ENCODE measurements around the gene CAMTA1.

The CAMTA1 gene

GRCh38 chr1:7655354-7655753 is 870.1 kb downstream of the CAMTA1 start:
- H3K4me2 ChIP-seq (ENCODE audit: insufficient read depth, low read length): no peak overlapping the region
- no peak overlapping the region for H2AFZ ChIP-seq (ENCODE audit: low read depth, low read length)
- no peak overlapping the region for H3K27ac ChIP-seq (ENCODE audit: low read length)
- H3K36me3 ChIP-seq (ENCODE audit: insufficient read depth, low read length): no peaks in the 10 kb centered on the region
- no peak overlapping the region for H3K9ac ChIP-seq (ENCODE audit: low read depth, low read length)
- H3K9me3 ChIP-seq (ENCODE audit: insufficient read depth, low read length, severe bottlenecking): no peaks in the 10 kb centered on the region
- no peaks in the 10 kb centered on the region; the same call in 1 of the 2 replicates for H4K20me1 ChIP-seq (ENCODE audit: insufficient read depth, low read length)
- ATAC-seq (ENCODE audit: insufficient read depth, low read depth) (no peak), DNase-seq (no peak)
- no peaks in the 10 kb centered on the region for H3K27me3 ChIP-seq (ENCODE audit: insufficient read depth, low read length, poor library complexity)
- no peak overlapping the region for H3K4me3 ChIP-seq (ENCODE audit: low read depth in 1 of 2, low read length in 2 of 2)
- no peaks in the 10 kb centered on the region for H3K79me2 ChIP-seq (ENCODE audit: insufficient read depth, low read length)
- TF ChIP-seq CTCF (IDR thresholded peaks at IDR 0.05; ENCODE audit: borderline replicate concordance, extremely low read depth, low read length, poor library complexity, severe bottlenecking): no peak
- no peak for TF ChIP-seq EZH2 (IDR thresholded peaks at IDR 0.05; ENCODE audit: borderline replicate concordance, low read depth, low read length, severe bottlenecking)
- H3K4me1 ChIP-seq (ENCODE audit: insufficient read depth, low read length): no peaks in the 10 kb centered on the region

- Histone ChIP-seq H3K9me3 (ENCODE audit: insufficient read depth, low read length, severe bottlenecking) (no peaks in the 10 kb centered on the region), H3K79me2 (ENCODE audit: insufficient read depth, low read length) (no peaks in the 10 kb centered on the region), H2AFZ (ENCODE audit: low read depth, low read length) (no peak overlapping the region), H3K4me1 (ENCODE audit: insufficient read depth, low read length) (no peaks in the 10 kb centered on the region), H3K27ac (ENCODE audit: low read length) (no peak overlapping the region), H3K4me3 (ENCODE audit: low read depth in 1 of 2, low read length in 2 of 2) (no peak overlapping the region), H4K20me1 (ENCODE audit: insufficient read depth, low read length) (no peaks in the 10 kb centered on the region), H3K36me3 (ENCODE audit: insufficient read depth, low read length) (no peaks in the 10 kb centered on the region), H3K27me3 (ENCODE audit: insufficient read depth, low read length, poor library complexity) (no peaks in the 10 kb centered on the region), H3K4me2 (ENCODE audit: insufficient read depth, low read length) (no peak overlapping the region), H3K9ac (ENCODE audit: low read depth, low read length) (no peak overlapping the region)
- DNase-seq (no peak), ATAC-seq (ENCODE audit: insufficient read depth, low read depth) (no peak)
- no peak for TF ChIP-seq EZH2 (IDR thresholded peaks at IDR 0.05; ENCODE audit: borderline replicate concordance, low read depth, low read length, severe bottlenecking)
- TF ChIP-seq CTCF (IDR thresholded peaks at IDR 0.05; ENCODE audit: borderline replicate concordance, extremely low read depth, low read length, poor library complexity, severe bottlenecking): no peak
Measured at GRCh38 chr1:7656557-7657215, 871.4 kb downstream of the CAMTA1 start.

GRCh38 chr1:7657287-7658016 is 872.2 kb downstream of the CAMTA1 start:
- DNase-seq (no peak), ATAC-seq (ENCODE audit: insufficient read depth, low read depth) (no peak)
- Histone ChIP-seq H3K9ac (ENCODE audit: low read depth, low read length) (no peak overlapping the region), H3K27me3 (ENCODE audit: insufficient read depth, low read length, poor library complexity) (no peaks in the 10 kb centered on the region), H3K4me1 (ENCODE audit: insufficient read depth, low read length) (no peaks in the 10 kb centered on the region), H3K79me2 (ENCODE audit: insufficient read depth, low read length) (no peaks in the 10 kb centered on the region), H4K20me1 (ENCODE audit: insufficient read depth, low read length) (no peaks in the 10 kb centered on the region), H3K27ac (ENCODE audit: low read length) (no peak overlapping the region), H2AFZ (ENCODE audit: low read depth, low read length) (no peak overlapping the region), H3K36me3 (ENCODE audit: insufficient read depth, low read length) (no peaks in the 10 kb centered on the region), H3K4me3 (ENCODE audit: low read depth in 1 of 2, low read length in 2 of 2) (no peak overlapping the region), H3K9me3 (ENCODE audit: insufficient read depth, low read length, severe bottlenecking) (no peaks in the 10 kb centered on the region), H3K4me2 (ENCODE audit: insufficient read depth, low read length) (no peak overlapping the region)
- TF ChIP-seq EZH2 (IDR thresholded peaks at IDR 0.05; ENCODE audit: borderline replicate concordance, low read depth, low read length, severe bottlenecking) (no peak), CTCF (IDR thresholded peaks at IDR 0.05; ENCODE audit: borderline replicate concordance, extremely low read depth, low read length, poor library complexity, severe bottlenecking) (no peak)

Measured in DND-41 (cell line).